ENCODE results near the gene CLIP3.

Gene CLIP3

DNA sequence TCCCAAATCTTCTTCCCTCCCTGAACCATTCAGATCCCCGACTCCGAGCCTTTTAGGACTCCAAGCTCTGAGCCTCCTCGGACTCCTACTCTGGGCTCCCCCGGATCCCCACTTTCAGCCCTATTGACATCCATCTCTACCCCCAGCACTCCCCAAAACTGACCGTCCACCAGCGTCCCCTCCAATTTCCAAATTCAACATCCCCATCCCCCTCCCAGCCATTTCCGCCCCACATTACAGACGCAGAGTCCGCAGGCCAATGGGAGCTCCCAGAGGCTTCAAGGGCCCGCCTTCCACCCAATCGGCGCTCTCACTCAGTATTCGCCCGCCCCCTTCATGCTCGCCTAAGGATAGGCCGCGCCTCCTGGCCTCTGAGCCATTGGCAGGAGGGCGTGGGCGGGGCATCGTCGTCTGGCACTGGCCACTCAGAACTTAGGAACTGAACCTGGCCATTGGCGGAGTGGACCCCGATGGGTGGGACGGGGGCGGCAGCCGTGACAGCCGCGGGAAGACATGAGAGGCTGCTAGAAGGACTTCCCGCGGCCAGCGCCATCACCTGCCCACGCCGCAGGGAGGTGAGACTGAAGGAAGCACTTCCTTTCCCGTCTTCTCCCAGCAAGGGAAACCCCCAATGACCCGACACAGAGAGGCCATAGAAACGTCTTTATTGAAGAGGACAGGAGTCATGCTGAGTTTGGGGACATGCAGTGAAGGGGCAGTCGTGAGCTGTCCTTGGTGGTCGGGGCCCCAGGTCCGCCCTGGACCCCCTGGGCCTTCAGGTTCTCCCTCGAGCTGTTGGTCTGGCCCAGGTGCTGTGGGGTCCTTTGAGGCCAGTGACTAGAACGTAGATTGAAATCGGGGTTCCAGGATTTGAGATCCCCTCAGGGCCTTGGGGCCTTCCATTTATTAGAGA is 18.4 kb downstream of the CLIP3 start, which contains the start of gene ALKBH6:
TSS of gene ALKBH6 (minus strand) at position 202 of the 913 bp plus-strand sequence. CDS start 816 bp downstream, outside the sequence.
- Histone ChIP-seq H3K9me3 (ENCODE audit: severe bottlenecking) (no peaks in the 10 kb centered on the region), H3K27me3 (ENCODE audit: insufficient read depth, low read depth, severe bottlenecking) (no peaks in the 10 kb centered on the region), H3K4me3 (ENCODE audit: low read depth, low read length) (peak within 1 kb of the TSS; percentile 75), H3K36me3 (peaks cover 8% of the 10 kb centered on the region), H3K27ac (peak within 1 kb of the TSS; percentile 73)
- peak; percentile 99 for DNase-seq
- TF ChIP-seq CTCF (IDR thresholded peaks at IDR 0.05; ENCODE audit: low read depth, low read length), result no peak

- DNase-seq, result no peak
- H3K36me3 ChIP-seq, result peaks cover 4% of the 10 kb centered on the region; the same call in 1 of the 2 replicates
- no peaks in the 10 kb centered on the region for H3K27me3 ChIP-seq (ENCODE audit: insufficient read depth, low read depth, severe bottlenecking)
- H3K9me3 ChIP-seq (ENCODE audit: severe bottlenecking), result no peaks in the 10 kb centered on the region
- H3K27ac ChIP-seq, result peak overlapping the region; percentile 73
- H3K4me3 ChIP-seq (ENCODE audit: low read depth, low read length), result peak overlapping the region; percentile 75
- no peak for TF ChIP-seq CTCF (IDR thresholded peaks at IDR 0.05; ENCODE audit: low read depth, low read length)
Measured at GRCh38 chr19:36013280-36014011, 19.2 kb downstream of the CLIP3 start.

DNA sequence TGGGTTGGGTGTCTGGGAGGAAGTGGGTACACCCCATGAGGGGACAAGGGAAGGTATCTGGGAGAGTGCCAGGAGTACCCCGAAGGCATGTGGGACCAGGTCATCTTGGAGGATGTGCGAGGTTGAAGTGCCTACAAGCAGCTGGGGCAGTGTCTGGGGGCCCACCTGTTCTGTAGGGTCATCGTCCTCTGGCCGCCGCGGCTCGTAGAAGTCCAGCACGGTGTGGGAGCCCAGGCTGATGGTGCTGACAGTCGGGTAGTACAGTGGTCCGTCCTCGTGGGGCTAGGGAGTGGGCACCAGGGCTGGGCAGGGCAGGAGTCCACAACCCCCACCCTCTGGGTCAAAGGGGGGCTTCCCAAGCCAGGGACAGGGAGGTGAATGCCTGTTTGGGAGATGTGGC is 22.3 kb downstream of the CLIP3 start:
- Histone ChIP-seq H3K27me3 (ENCODE audit: insufficient read depth, low read depth, severe bottlenecking) (no peaks in the 10 kb centered on the region), H3K36me3 (no peaks in the 10 kb centered on the region), H3K4me3 (ENCODE audit: low read depth, low read length) (no peak overlapping the region), H3K9me3 (ENCODE audit: severe bottlenecking) (no peaks in the 10 kb centered on the region), H3K27ac (no peak overlapping the region)
- DNase-seq, result no peak
- no peak for TF ChIP-seq CTCF (IDR thresholded peaks at IDR 0.05; ENCODE audit: low read depth, low read length)

DNA sequence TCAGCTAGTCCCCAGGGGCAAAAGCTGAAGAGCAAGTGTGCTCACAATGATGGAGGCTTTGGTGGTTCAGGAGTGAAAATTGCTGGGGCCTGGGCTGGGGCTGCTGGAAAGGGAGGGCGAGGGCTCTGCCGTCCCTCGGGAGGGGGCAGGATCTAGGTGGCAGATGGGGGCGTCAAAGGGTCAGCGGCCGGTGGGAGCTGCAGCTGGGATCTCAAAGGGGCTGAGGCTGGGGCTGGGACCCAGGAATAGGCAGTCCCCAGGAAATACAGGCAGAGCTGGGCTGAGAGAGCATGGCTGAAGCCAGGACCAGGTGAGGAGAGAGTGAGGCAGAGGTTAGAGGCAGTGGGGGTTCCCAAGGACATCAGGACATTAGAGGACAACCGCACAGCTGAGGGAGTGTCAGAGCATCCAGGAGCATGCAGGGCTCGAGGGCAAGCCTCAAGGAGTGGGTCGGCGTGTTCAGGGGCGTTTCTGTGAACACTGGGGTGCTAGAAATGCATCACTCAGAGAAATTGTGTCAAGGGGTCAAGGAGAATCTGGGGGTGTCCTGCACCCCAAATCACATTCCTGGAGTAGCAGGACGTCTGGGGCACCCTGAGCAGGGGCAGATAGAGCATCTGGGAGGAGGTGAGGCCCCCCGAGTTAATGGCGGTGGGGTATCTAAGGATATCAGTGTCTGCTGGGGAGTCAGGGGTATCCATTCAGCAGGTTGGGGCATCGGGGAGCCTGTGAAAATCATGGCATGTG is 22.9 kb downstream of the CLIP3 start:
- DNase-seq, result no peak
- no peak for TF ChIP-seq CTCF (IDR thresholded peaks at IDR 0.05; ENCODE audit: low read depth, low read length)
- Histone ChIP-seq H3K27ac (no peak overlapping the region), H3K27me3 (ENCODE audit: insufficient read depth, low read depth, severe bottlenecking) (no peaks in the 10 kb centered on the region), H3K36me3 (no peaks in the 10 kb centered on the region), H3K4me3 (ENCODE audit: low read depth, low read length) (peak overlapping the region; percentile 37), H3K9me3 (ENCODE audit: severe bottlenecking) (no peaks in the 10 kb centered on the region)

GRCh38 chr19:36009220-36009619 is 23.5 kb downstream of the CLIP3 start:
- peak overlapping the region; percentile 37 for H3K4me3 ChIP-seq (ENCODE audit: low read depth, low read length)

More at GRCh38 chr19:36009220-36009619, 23.5 kb downstream of the CLIP3 start:
- Histone ChIP-seq H3K27me3 (ENCODE audit: insufficient read depth, low read depth, severe bottlenecking) (no peaks in the 10 kb centered on the region), H3K27ac (peak overlapping the region; percentile 54; the same call in 1 of the 2 replicates), H3K36me3 (no peaks in the 10 kb centered on the region), H3K9me3 (ENCODE audit: severe bottlenecking) (no peaks in the 10 kb centered on the region)
- peak; percentile 52 for DNase-seq
- TF ChIP-seq CTCF (IDR thresholded peaks at IDR 0.05; ENCODE audit: low read depth, low read length), result no peak

Data from WERI-Rb-1 (cell line).